GM19455 (cell line): ENCODE measurements around the gene RNF14.
A peak's percentile ranks its signal among the peaks of the same experiment; 100 is the strongest.
"Not testable (repeated sequence)": the region's sequence is repeated elsewhere in the genome, so short reads cannot be mapped to it uniquely, and the experiment has no call there.

ENCODE experiments used
- ATAC-seq: cut with Tn5 transposase; IDR thresholded peaks from one replicate; pipeline ENCODE4 v1.9.1; 2021; ENCODE audit not compliant: unreplicated experiment

RNF14 gene

GRCh38 chr5:141968914-141969608 is at the start of gene RNF14:
RNF14 (plus strand) TSS chr5:141969105; CDS start chr5:141973589, 4,484 bp downstream.
- ATAC-seq = peak; percentile 92

GRCh38 chr5:141919218-141920119 is 49.4 kb upstream of the RNF14 start:
- ATAC-seq = no peak

GRCh38 chr5:141920771-141921170 is 48.1 kb upstream of the RNF14 start:
- no peak for ATAC-seq

GRCh38 chr5:141922827-141923447 is 46.0 kb upstream of the RNF14 start:
- not testable (repeated sequence) for ATAC-seq

- peak; percentile 99 for ATAC-seq
Measured at GRCh38 chr5:141923448-141924313, 45.2 kb upstream of the RNF14 start, which contains the start of gene DELE1. DELE1 (plus strand) TSS chr5:141923871; CDS start chr5:141923942, 71 bp downstream.

- ATAC-seq = no peak
Measured at GRCh38 chr5:141926434-141926833, 42.5 kb upstream of the RNF14 start.

GRCh38 chr5:141928051-141928450 is 40.9 kb upstream of the RNF14 start:
- ATAC-seq = no peak

GRCh38 chr5:141929398-141930058 is 39.4 kb upstream of the RNF14 start:
- no peak for ATAC-seq

- no peak for ATAC-seq
Measured at GRCh38 chr5:141931694-141932093, 37.2 kb upstream of the RNF14 start.

GRCh38 chr5:141933151-141933550 is 35.8 kb upstream of the RNF14 start:
- no peak for ATAC-seq

GRCh38 chr5:141934099-141934844 is 34.6 kb upstream of the RNF14 start:
- ATAC-seq = no peak

- no peak for ATAC-seq
Measured at GRCh38 chr5:141935538-141935937, 33.4 kb upstream of the RNF14 start.

GRCh38 chr5:141940695-141941271 is 28.1 kb upstream of the RNF14 start:
- ATAC-seq = no peak

- no peak for ATAC-seq
Measured at GRCh38 chr5:141941307-141941706, 27.6 kb upstream of the RNF14 start.

GRCh38 chr5:141941779-141942178 is 27.1 kb upstream of the RNF14 start:
- no peak for ATAC-seq

GRCh38 chr5:141942185-141942857 is 26.6 kb upstream of the RNF14 start:
- no peak for ATAC-seq

- ATAC-seq = no peak
Measured at GRCh38 chr5:141944076-141944475, 24.8 kb upstream of the RNF14 start.

GRCh38 chr5:141945511-141946051 is 23.3 kb upstream of the RNF14 start:
- no peak for ATAC-seq
